ENCODE data around the gene WDR59. TPM values are rescaled to one million over a fixed set of nuclear protein-coding genes. Genes with fewer than 3 reads are reported as not detected.

WDR59 gene
- total and polyA plus RNA-seq, 2 of the 4 experiments (the other 2 are of a cell fraction) = 29.4 to 44.6 TPM

- H3K14ac ChIP-seq (replicated peaks; ENCODE audit: low read depth, low read length) = no peak overlapping the region
- no peaks in the 10 kb centered on the region for H3K36me3 ChIP-seq (ENCODE audit: control insufficient read depth, insufficient read depth, low read length)
- no peak overlapping the region for H2BK120ac ChIP-seq (ENCODE audit: low read depth, low read length)
- POLR2A ChIA-PET (ENCODE audit: unreplicated experiment) = no interaction called here
- intact Hi-C loops (cut with micrococcal nuclease) = no loop called here
- H4K91ac ChIP-seq (ENCODE audit: insufficient read depth, low read depth, low read length) = no peak overlapping the region
- H2AK5ac ChIP-seq (ENCODE audit: low read depth, low read length) = no peak overlapping the region
- H2BK15ac ChIP-seq (ENCODE audit: low read depth, low read length) = no peak overlapping the region
- H3K23ac ChIP-seq (ENCODE audit: low read depth, low read length) = no peak overlapping the region
- no peaks in the 10 kb centered on the region for H3K4me1 ChIP-seq (ENCODE audit: control insufficient read depth, insufficient read depth, low read length)
- ATAC-seq (ENCODE audit: low read depth) (no peak), DNase-seq (no peak)
- no peak overlapping the region for H3K4ac ChIP-seq (ENCODE audit: low read depth, low read length)
- no peak overlapping the region for H3K18ac ChIP-seq (ENCODE audit: low read depth, low read length)
- H2AK9ac ChIP-seq (replicated peaks; ENCODE audit: low read depth, low read length, poor library complexity) = no peak overlapping the region
- H4K8ac ChIP-seq (ENCODE audit: low read depth in 2 of 2, low read length in 2 of 2) = no peak overlapping the region
- no peaks in the 10 kb centered on the region for H4K20me1 ChIP-seq (ENCODE audit: insufficient read depth, low read length)
- H3K27me3 ChIP-seq (ENCODE audit: control insufficient read depth, insufficient read depth, low read length) = peaks cover 9% of the 10 kb centered on the region
- dilution Hi-C loops (cut with HindIII; ENCODE audit: low sequenced_read_pairs, unreplicated experiment) = no loop called here
- no peak overlapping the region for H2BK20ac ChIP-seq (ENCODE audit: low read depth, low read length)
- CTCF ChIA-PET = no interaction called here
- no peak overlapping the region for H3K56ac ChIP-seq (ENCODE audit: extremely low read depth, insufficient read depth, low read length)
- H3K27ac ChIP-seq (ENCODE audit: insufficient read depth, low read length) = no peak overlapping the region
- H2BK5ac ChIP-seq (ENCODE audit: low read depth, low read length, poor library complexity, severe bottlenecking) = no peak overlapping the region
- WGBS, 2 experiments (ENCODE audit: extremely low coverage in 2 of 2, insufficient read length in 1 of 2) = 73% methylated on average over 2 of the region's 2 CpGs; no CpG with 5 or more reads in 1 of the 2 experiments
- BruUV-seq (replicated peaks) = no TSS peak
- no peak overlapping the region for H2AFZ ChIP-seq (replicated peaks; ENCODE audit: low read length, poor library complexity)
- H3K9me1 ChIP-seq (ENCODE audit: insufficient read depth, low read length) = no peaks in the 10 kb centered on the region
- no peak overlapping the region for H3K4me3 ChIP-seq (ENCODE audit: insufficient read depth, low read depth, low read length)
- H3K9ac ChIP-seq (ENCODE audit: low read depth, low read length) = no peak overlapping the region
- H3K4me2 ChIP-seq (ENCODE audit: low read depth, low read length) = no peak overlapping the region
- H3K79me1 ChIP-seq (ENCODE audit: low read depth in 1 of 2, low read length in 2 of 2) = no peaks in the 10 kb centered on the region
- H4K5ac ChIP-seq (ENCODE audit: low read depth, low read length) = no peak overlapping the region
- in situ Hi-C loops (cut with MboI; ENCODE audit: low sequenced_read_pairs) = no loop called here
- TF ChIP-seq RCOR1 (IDR thresholded peaks at IDR 0.05; ENCODE audit: insufficient replicate concordance, low read length) (no peak), USF2 (IDR thresholded peaks at IDR 0.05; ENCODE audit: low read depth, low read length) (no peak), CTCF (conservative IDR thresholded peaks at IDR 0.05; ENCODE audit: low read depth, low read length) (no peak), ELK1 (IDR thresholded peaks at IDR 0.05; ENCODE audit: borderline replicate concordance, low read depth, low read length) (no peak), MAZ (IDR thresholded peaks at IDR 0.05; ENCODE audit: borderline replicate concordance, low read depth, low read length) (no peak), BHLHE40 (IDR thresholded peaks at IDR 0.05; ENCODE audit: low read depth, low read length) (no peak), RFX5 (IDR thresholded peaks at IDR 0.05; ENCODE audit: low read depth, low read length) (no peak), CHD1 (IDR thresholded peaks at IDR 0.05; ENCODE audit: low read depth, low read length) (no peak), MXI1 (IDR thresholded peaks at IDR 0.05; ENCODE audit: borderline replicate concordance, low read depth, low read length) (no peak), CEBPB (IDR thresholded peaks at IDR 0.05; ENCODE audit: low read depth, low read length) (no peak), SMC3 (IDR thresholded peaks at IDR 0.05; ENCODE audit: low read depth, low read length) (no peak), MAFK (IDR thresholded peaks at IDR 0.05; ENCODE audit: low read depth, low read length) (no peak), FOS (IDR thresholded peaks at IDR 0.05; ENCODE audit: low read depth, low read length) (no peak), NFE2L2 (IDR thresholded peaks at IDR 0.05; ENCODE audit: low read depth, low read length) (no peak), RAD21 (IDR thresholded peaks at IDR 0.05; ENCODE audit: low read length) (no peak)
- no peaks in the 10 kb centered on the region for H3K9me3 ChIP-seq (ENCODE audit: control insufficient read depth, insufficient read depth, low read length)
Measured at GRCh38 chr16:74841469-74841868, 143.5 kb downstream of the WDR59 start.

Data from IMR-90 (cell line).